Endothelial cell of umbilical vein (primary cell): Measurements from ENCODE around the gene ATRNL1. TPM values are rescaled to one million over a fixed set of nuclear protein-coding genes. Genes with fewer than 3 reads are reported as not detected.

ENCODE experiments used
- BruUV-seq: library from RNA; stranded (reverse); fragments of 400-500 nt; replicated peaks from 2 replicates; lab custom pipeline; 2021; lab: Mats Ljungman, UMichigan
- CTCF ChIA-PET: fragments of 300-600, 350-600 bp; sonication (Branson Sonifier 250); formaldehyde crosslinking; loops from one replicate; lab custom pipeline; 2021; ENCODE audit warnings: antibody characterized with exemption, inconsistent platforms; lab: Charles Lee
- POLR2A ChIA-PET: fragments of 300-600, 350-600 bp; sonication (Branson Sonifier 250); formaldehyde crosslinking; loops from one replicate; lab custom pipeline; 2021; ENCODE audit warnings: antibody characterized with exemption, inconsistent platforms; lab: Charles Lee
- DNase-seq: peaks from one replicate; pipeline ENCODE4 v3.0.0-alpha.2; 2011; ENCODE audit warnings: low read depth, low spot score
- FAIRE-seq: peaks from 2 replicates; lab custom pipeline; 2011; peaks lifted over from hg19 to GRCh38; lab: Jason Lieb, UNC
- H2AFZ ChIP-seq: 2 replicates; pipeline ENCODE4 v1.6.0; 2012; ENCODE audit warnings: low read depth, low read length, control low read depth, inconsistent platforms
- H3K27ac ChIP-seq: 2 replicates; pipeline ENCODE4 v1.5.1; 2011; ENCODE audit warnings: low read depth, mild to moderate bottlenecking, control low read depth, low read length, moderate library complexity; ENCODE audit not compliant: insufficient read depth
- H3K27me3 ChIP-seq, 2 experiments: 2 replicates each; pipeline versions ENCODE4 v1.6.0 to v1.6.1; 2011; ENCODE audit warnings: low read length in 2 of 2, mixed read lengths in 1 of 2; ENCODE audit not compliant: control insufficient read depth in 2 of 2, insufficient read depth in 2 of 2
- H3K36me3 ChIP-seq, 2 experiments: 2 replicates in 1 of 2; 3 replicates in 1 of 2; pipeline ENCODE4 v1.5.1; 2011; ENCODE audit warnings: low read length in 2 of 2, mild to moderate bottlenecking in 1 of 2, moderate library complexity in 1 of 2; ENCODE audit not compliant: control insufficient read depth in 2 of 2, insufficient read depth in 2 of 2; ENCODE audit errors: extremely low read depth in 1 of 2
- H3K4me1 ChIP-seq: 3 replicates; pipeline ENCODE4 v1.5.1; 2011; ENCODE audit warnings: mild to moderate bottlenecking, low read length; ENCODE audit not compliant: control insufficient read depth, insufficient read depth; ENCODE audit errors: extremely low read depth
- H3K4me2 ChIP-seq: 2 replicates; pipeline ENCODE4 v1.6.1; 2011; ENCODE audit warnings: low read length, control low read depth, mixed read lengths; ENCODE audit not compliant: insufficient read depth
- H3K4me3 ChIP-seq, 3 experiments: fragments of 200-600 bp in 1 of 3; sonication (generic), shearing (Covaris generic) in 1 of 3; replicated peaks in 1 of 3; 2 replicates each; pipeline ENCODE4 v1.5.1; 2011 to 2016; ENCODE audit warnings: control low read depth in 3 of 3, low read length in 3 of 3, mild to moderate bottlenecking in 2 of 3, inconsistent platforms in 1 of 3, low read depth in 1 of 3, moderate library complexity in 1 of 3; ENCODE audit not compliant: insufficient read depth in 1 of 3
- H3K79me2 ChIP-seq: 2 replicates; pipeline ENCODE4 v1.6.0; 2012; ENCODE audit warnings: low read length, inconsistent platforms; ENCODE audit not compliant: control insufficient read depth, insufficient read depth
- H3K9ac ChIP-seq: replicated peaks from 2 replicates; pipeline ENCODE3; 2011; ENCODE audit warnings: low read length, control low read depth; ENCODE audit not compliant: insufficient read depth; ENCODE audit errors: extremely low read depth
- H3K9me1 ChIP-seq: replicated peaks from 3 replicates; pipeline ENCODE4 v1.6.0; 2011; ENCODE audit warnings: mild to moderate bottlenecking, low read length; ENCODE audit not compliant: control insufficient read depth, insufficient read depth; ENCODE audit errors: extremely low read depth
- H3K9me3 ChIP-seq: replicated peaks from 2 replicates; pipeline ENCODE4 v1.5.1; 2012; ENCODE audit warnings: low read length, inconsistent platforms; ENCODE audit not compliant: control insufficient read depth, insufficient read depth
- H4K20me1 ChIP-seq: replicated peaks from 2 replicates; pipeline ENCODE3; 2011; ENCODE audit warnings: mild to moderate bottlenecking, low read length; ENCODE audit not compliant: control insufficient read depth, insufficient read depth; ENCODE audit errors: extremely low read depth
- CTCF ChIP-seq, 2 donors: IDR thresholded peaks; 1 replicate in 1 of 2; 2 replicates in 1 of 2; pipeline ENCODE4 v1.5.1; 2011; ENCODE audit warnings: low read length in 2 of 2, mild to moderate bottlenecking in 2 of 2, moderate library complexity in 2 of 2, control low read depth in 1 of 2, inconsistent platforms in 1 of 2, low read depth in 1 of 2; ENCODE audit not compliant: insufficient read depth in 1 of 2; ENCODE audit errors: extremely low read depth in 1 of 2
- EZH2 ChIP-seq: IDR thresholded peaks from 2 replicates; pipeline ENCODE4 v1.6.1; 2012; ENCODE audit warnings: borderline replicate concordance, low read depth, mild to moderate bottlenecking, moderate library complexity, low read length, inconsistent platforms; ENCODE audit not compliant: severe bottlenecking
- FOS ChIP-seq: IDR thresholded peaks from 2 replicates; pipeline ENCODE4 v1.6.1; 2011; ENCODE audit warnings: mild to moderate bottlenecking, low read length, moderate library complexity, borderline replicate concordance; ENCODE audit not compliant: insufficient read depth
- GATA2 ChIP-seq: IDR thresholded peaks from 2 replicates; pipeline ENCODE4 v1.7.0; 2011; ENCODE audit warnings: low read depth, mild to moderate bottlenecking, moderate library complexity, mixed read lengths, low read length; ENCODE audit not compliant: insufficient read length, insufficient read depth
- JUN ChIP-seq: IDR thresholded peaks from 2 replicates; pipeline ENCODE4 v1.6.1; 2011; ENCODE audit warnings: borderline replicate concordance, low read depth; ENCODE audit not compliant: insufficient read length, insufficient read depth
- MAX ChIP-seq: IDR thresholded peaks from 2 replicates; pipeline ENCODE4 v1.6.1; 2011; ENCODE audit not compliant: insufficient read depth, insufficient read length
- MYC ChIP-seq: IDR thresholded peaks from one replicate; pipeline ENCODE4 v1.6.1; 2011; ENCODE audit warnings: mild to moderate bottlenecking, low read depth, low read length
- POLR2A ChIP-seq: IDR thresholded peaks from 2 replicates; pipeline ENCODE4 v1.6.1; 2012; ENCODE audit warnings: low read depth, mild to moderate bottlenecking, control low read depth, low read length
- POLR2AphosphoS5 ChIP-seq: IDR thresholded peaks from 2 replicates; pipeline ENCODE4 v1.6.1; 2012; ENCODE audit warnings: low read depth, mild to moderate bottlenecking, control low read depth, low read length, moderate library complexity; ENCODE audit not compliant: insufficient read depth
- dilution Hi-C: fragments of 300-500 bp; cut with MboI; formaldehyde crosslinking; loops from one replicate; pipeline ENCODE4 v1.15.0; 2019; ENCODE audit warnings: low sequenced_read_pairs; ENCODE audit not compliant: extremely low pct_ligation_motif_present
- intact Hi-C: fragments of 100-400 bp; cut with micrococcal nuclease; formaldehyde crosslinking; loops from one replicate; pipeline ENCODE4 v1.10.0; 2022
- polyA plus RNA-seq, 4 experiments: library from polyadenylated mRNA; depleted of rRNA in 3 of 4; stranded (reverse) in 3 of 4; unstranded in 1 of 4; fragments of >200 nt; gene quantifications; 2 replicates each; pipeline versions ENCODE4 v1.2.1 to v1.2.3, GENCODE V29; 2011 to 2012; ENCODE audit warnings: missing spikeins in 1 of 4
- total RNA-seq: library from RNA; stranded (reverse); gene quantifications from 2 replicates; pipeline ENCODE4 v1.2.3, GENCODE V29; 2021

The ATRNL1 gene
- total and polyA plus RNA-seq, 2 donors (not counting 3 experiments of a cell fraction or from before 2014, with no cell fraction given), result not detected

GRCh38 chr10:115660391-115660790, 567.2 kb downstream of the ATRNL1 start:
- Histone ChIP-seq H3K9me3 (no peaks in the 10 kb centered on the region), H3K27me3 (no peaks in the 10 kb centered on the region), H3K9ac (no peak overlapping the region), H4K20me1 (no peaks in the 10 kb centered on the region), H3K4me3 (no peak overlapping the region), H3K4me1 (no peaks in the 10 kb centered on the region), H2AFZ (no peak overlapping the region), H3K27ac (no peak overlapping the region), H3K79me2 (no peaks in the 10 kb centered on the region), H3K36me3 (no peaks in the 10 kb centered on the region), H3K9me1 (no peaks in the 10 kb centered on the region), H3K4me2 (no peak overlapping the region)
- intact Hi-C loops, result no loop called here
- CTCF ChIA-PET, result no interaction called here
- no TSS peak for BruUV-seq
- DNase-seq, result no peak
- TF ChIP-seq FOS (no peak), MAX (no peak), GATA2 (no peak), JUN (no peak), POLR2AphosphoS5 (no peak), POLR2A (no peak), MYC (no peak)
- dilution Hi-C loops, result no loop called here
- POLR2A ChIA-PET, result no interaction called here
- FAIRE-seq, result no peak

- no peaks in the 10 kb centered on the region for H3K27me3 ChIP-seq
- dilution Hi-C loops (no loop called here), intact Hi-C loops (no loop called here)
- H3K4me1 ChIP-seq, result no peaks in the 10 kb centered on the region
- POLR2A ChIA-PET, result no interaction called here
- no peak overlapping the region for H3K9ac ChIP-seq
- no peaks in the 10 kb centered on the region for H3K9me1 ChIP-seq
- no peak overlapping the region for H2AFZ ChIP-seq
- no peaks in the 10 kb centered on the region for H3K9me3 ChIP-seq
- TF ChIP-seq JUN (no peak), EZH2 (no peak), MYC (no peak), MAX (no peak), CTCF (IDR thresholded peaks at IDR 0.05; ENCODE audit: extremely low read depth in 1 of 2, insufficient read depth in 1 of 2, low read depth in 1 of 2, low read length in 2 of 2) (no peak), GATA2 (no peak), POLR2AphosphoS5 (no peak), FOS (no peak), POLR2A (no peak)
- no peak overlapping the region for H3K4me2 ChIP-seq
- no peak overlapping the region for H3K4me3 ChIP-seq
- H3K36me3 ChIP-seq, result no peaks in the 10 kb centered on the region
- H4K20me1 ChIP-seq, result no peaks in the 10 kb centered on the region
- CTCF ChIA-PET, result no interaction called here
- BruUV-seq, result no TSS peak
- H3K79me2 ChIP-seq, result no peaks in the 10 kb centered on the region
- DNase-seq (no peak), FAIRE-seq (no peak)
- H3K27ac ChIP-seq, result no peak overlapping the region
Measured at GRCh38 chr10:115662422-115662821, 569.3 kb downstream of the ATRNL1 start.
